Neural cell (in vitro differentiated cells): Measurements from ENCODE around the gene ACTN2.

ENCODE experiments used
- POLR2AphosphoS5 ChIP-seq: IDR thresholded peaks from 2 replicates; pipeline ENCODE4 v1.6.1; 2012
- TF ChIP-seq, protein P1 (sequence below): fragments of 450-650 bp; IDR thresholded peaks from 2 replicates; pipeline ENCODE4 v1.5.1; 2014; ENCODE audit warnings: antibody characterized with exemption, mild to moderate bottlenecking, moderate library complexity; ENCODE audit not compliant: poor library complexity, severe bottlenecking

DNA sequence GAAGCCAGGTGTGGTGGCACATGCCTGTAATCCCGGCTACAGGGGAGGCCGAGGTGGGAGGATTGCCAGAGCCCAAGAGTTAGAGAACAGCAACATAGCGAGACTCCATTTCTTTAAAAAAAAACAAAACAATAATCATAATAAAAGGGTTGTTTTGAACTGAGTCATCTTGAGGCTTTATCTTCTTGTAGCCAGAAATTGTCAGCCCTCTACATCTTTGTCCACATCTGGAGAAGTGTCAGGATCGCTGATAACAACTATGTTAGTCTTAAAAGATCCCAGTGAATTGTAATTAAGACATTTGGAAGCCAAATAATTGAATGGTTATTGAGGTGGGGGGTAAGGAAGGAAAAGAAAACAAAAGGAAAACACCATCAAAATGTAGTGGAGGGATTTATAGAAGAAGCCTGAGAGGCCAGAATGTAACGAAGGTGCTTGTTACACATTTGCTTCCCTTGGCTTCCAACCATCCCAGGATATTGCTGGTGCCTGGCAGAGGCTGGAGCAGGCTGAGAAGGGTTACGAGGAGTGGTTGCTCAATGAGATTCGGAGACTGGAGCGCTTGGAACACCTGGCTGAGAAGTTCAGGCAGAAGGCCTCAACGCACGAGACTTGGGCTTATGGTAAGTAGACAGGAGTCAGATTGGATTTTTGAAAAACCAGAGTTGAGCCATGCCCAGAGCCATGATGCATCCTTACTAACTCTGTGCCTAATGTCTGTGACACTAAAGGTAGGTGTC is 56.3 kb downstream of the ACTN2 start:
- TF ChIP-seq, protein P1, sequence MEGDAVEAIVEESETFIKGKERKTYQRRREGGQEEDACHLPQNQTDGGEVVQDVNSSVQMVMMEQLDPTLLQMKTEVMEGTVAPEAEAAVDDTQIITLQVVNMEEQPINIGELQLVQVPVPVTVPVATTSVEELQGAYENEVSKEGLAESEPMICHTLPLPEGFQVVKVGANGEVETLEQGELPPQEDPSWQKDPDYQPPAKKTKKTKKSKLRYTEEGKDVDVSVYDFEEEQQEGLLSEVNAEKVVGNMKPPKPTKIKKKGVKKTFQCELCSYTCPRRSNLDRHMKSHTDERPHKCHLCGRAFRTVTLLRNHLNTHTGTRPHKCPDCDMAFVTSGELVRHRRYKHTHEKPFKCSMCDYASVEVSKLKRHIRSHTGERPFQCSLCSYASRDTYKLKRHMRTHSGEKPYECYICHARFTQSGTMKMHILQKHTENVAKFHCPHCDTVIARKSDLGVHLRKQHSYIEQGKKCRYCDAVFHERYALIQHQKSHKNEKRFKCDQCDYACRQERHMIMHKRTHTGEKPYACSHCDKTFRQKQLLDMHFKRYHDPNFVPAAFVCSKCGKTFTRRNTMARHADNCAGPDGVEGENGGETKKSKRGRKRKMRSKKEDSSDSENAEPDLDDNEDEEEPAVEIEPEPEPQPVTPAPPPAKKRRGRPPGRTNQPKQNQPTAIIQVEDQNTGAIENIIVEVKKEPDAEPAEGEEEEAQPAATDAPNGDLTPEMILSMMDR: no peak
- no peak for TF ChIP-seq POLR2AphosphoS5
